CD4-positive, alpha-beta T cell (primary cell): ENCODE measurements around the gene GPR17. TPM values are rescaled to one million over a fixed set of nuclear protein-coding genes. Genes with fewer than 3 reads are reported as not detected.

Experiments used
- ATAC-seq: fragments of 200-7000 bp; cut with Tn5 transposase; one replicate; pipeline ENCODE4 v1.10.0; 2022; ENCODE audit warnings: mild to moderate bottlenecking; ENCODE audit not compliant: poor library complexity
- CTCF ChIA-PET: fragments of 350-600 bp; sonication (Branson Sonifier 250); formaldehyde crosslinking; loops from one replicate; lab custom pipeline; 2021; ENCODE audit warnings: antibody characterized with exemption, inconsistent platforms; lab: Charles Lee
- POLR2A ChIA-PET: fragments of 350-600 bp; sonication (Branson Sonifier 250); formaldehyde crosslinking; loops from one replicate; lab custom pipeline; 2021; ENCODE audit warnings: antibody characterized with exemption, inconsistent platforms; lab: Charles Lee
- DNase-seq, 14 experiments: peaks; one replicate each; pipeline ENCODE4 v3.0.0-alpha.2; 2013 to 2020; ENCODE audit warnings: mixed read lengths in 2 of 14
- H3K27ac ChIP-seq, 2 donors: one replicate each; pipeline versions ENCODE4 v1.5.1 to v1.7.0; 2013; ENCODE audit warnings: low read length in 2 of 2, low read depth in 1 of 2, mild to moderate bottlenecking in 1 of 2
- H3K27me3 ChIP-seq, 2 experiments: 1 replicate in 1 of 2; 2 replicates in 1 of 2; pipeline versions ENCODE4 v1.6.1 to v1.7.0; 2013; ENCODE audit warnings: low read length in 2 of 2, control low read depth in 1 of 2, mild to moderate bottlenecking in 1 of 2, moderate library complexity in 1 of 2; ENCODE audit not compliant: insufficient read depth in 2 of 2, control insufficient read depth in 1 of 2
- H3K36me3 ChIP-seq: one replicate; pipeline ENCODE4 v1.6.1; 2013; ENCODE audit warnings: low read length, control low read depth; ENCODE audit not compliant: insufficient read depth
- H3K4me1 ChIP-seq: one replicate; pipeline ENCODE4 v1.6.1; 2013; ENCODE audit warnings: low read length, control low read depth; ENCODE audit not compliant: insufficient read depth
- H3K4me3 ChIP-seq: one replicate; pipeline ENCODE4 v1.5.1; 2013; ENCODE audit warnings: mild to moderate bottlenecking, low read length, moderate library complexity
- H3K9me3 ChIP-seq, 2 experiments: 1 replicate in 1 of 2; 2 replicates in 1 of 2; pipeline versions ENCODE4 v1.6.1 to v1.7.0; 2013; ENCODE audit warnings: low read length in 2 of 2, mild to moderate bottlenecking in 2 of 2, control low read depth in 1 of 2, moderate library complexity in 1 of 2; ENCODE audit not compliant: control insufficient read depth in 1 of 2, insufficient read depth in 1 of 2
- H3K27ac Mint-ChIP-seq: one replicate; pipeline ENCODE4 v1.8.0; 2020; ENCODE audit warnings: mixed read lengths
- H3K27me3 Mint-ChIP-seq: one replicate; pipeline ENCODE4 v1.8.0; 2021; ENCODE audit warnings: mixed read lengths
- H3K36me3 Mint-ChIP-seq: one replicate; pipeline ENCODE4 v1.8.0; 2021; ENCODE audit warnings: low read depth, mixed read lengths
- H3K4me1 Mint-ChIP-seq: one replicate; pipeline ENCODE4 v1.8.0; 2021; ENCODE audit warnings: low read depth, mixed read lengths
- H3K4me3 Mint-ChIP-seq: one replicate; pipeline ENCODE4 v1.8.0; 2020; ENCODE audit warnings: mild to moderate bottlenecking, mixed read lengths
- H3K9me3 Mint-ChIP-seq: one replicate; pipeline ENCODE4 v1.8.0; 2020; ENCODE audit warnings: mixed read lengths
- CTCF ChIP-seq: fragments of 200-600 bp; IDR thresholded peaks from one replicate; pipeline ENCODE4 v1.8.0; 2022; ENCODE audit warnings: antibody characterized with exemption, mild to moderate bottlenecking
- intact Hi-C, 2 experiments: fragments of 100-400 bp; cut with DNase I in 1 of 2; cut with micrococcal nuclease in 1 of 2; formaldehyde crosslinking; loops; one replicate each; pipeline versions ENCODE4 v1.15.1 to v1.9.0; 2023 to 2025; cut with DNase I, micrococcal nuclease
- total RNA-seq, 174 experiments: library from RNA in 2 of 174; stranded (reverse) in 2 of 174; gene quantifications; one replicate each; pipeline ENCODE4 v1.2.3 and lab custom pipeline; 2021 to 2026

GPR17 gene
- total RNA-seq, 2 experiments from 2014 or later = not detected

DNA sequence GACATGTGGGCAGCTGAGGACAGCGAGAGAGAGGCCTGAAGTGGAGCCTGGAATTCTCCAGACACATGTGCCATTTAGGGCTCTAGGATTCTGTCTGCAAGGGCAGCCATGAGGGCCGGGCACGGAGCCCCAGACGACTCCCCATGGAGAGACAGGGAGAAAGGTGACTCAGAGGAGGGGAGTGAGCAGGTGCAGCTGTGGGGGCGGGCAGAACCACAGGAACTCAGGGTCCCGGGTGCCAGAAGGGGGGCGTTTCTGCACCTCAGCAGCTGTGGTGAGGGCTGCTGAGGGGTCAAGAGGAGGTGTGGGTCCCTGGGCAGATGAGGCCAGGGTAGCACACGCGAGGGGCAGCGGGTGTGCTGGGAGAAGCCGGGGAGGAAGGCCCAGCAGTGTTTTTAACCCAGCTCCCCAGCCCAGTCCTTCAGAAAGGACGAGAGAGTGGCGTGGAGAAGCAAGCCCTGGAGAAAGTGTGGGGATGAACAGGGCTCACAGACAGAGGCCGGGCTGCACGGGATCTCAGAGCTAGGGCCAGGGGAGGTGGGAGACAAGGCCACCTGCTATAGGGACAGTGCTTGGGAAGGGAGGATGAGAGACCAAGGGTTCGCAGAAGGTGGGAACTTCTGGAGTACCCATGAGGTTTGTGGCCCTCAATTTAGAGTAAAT lies 7.6 kb downstream of the GPR17 start:
- POLR2A ChIA-PET = interaction anchor here (0.7 kb wide), 1 partner anchor 127 kb away, joined by 3 read pairs; the partner anchor contains the start of gene IWS1
- H3K27ac Mint-ChIP-seq = no peak overlapping the region
- Histone ChIP-seq H3K4me3 (no peak overlapping the region), H3K9me3 (no peaks in the 10 kb centered on the region), H3K27ac (no peak overlapping the region), H3K36me3 (no peaks in the 10 kb centered on the region), H3K4me1 (peaks cover 11% of the 10 kb centered on the region), H3K27me3 (no peaks in the 10 kb centered on the region)
- no peaks in the 10 kb centered on the region for H3K27me3 Mint-ChIP-seq
- H3K4me1 Mint-ChIP-seq = peaks cover 14% of the 10 kb centered on the region
- no peaks in the 10 kb centered on the region for H3K9me3 Mint-ChIP-seq
- DNase-seq (no peak), ATAC-seq (no peak)
- H3K4me3 Mint-ChIP-seq = no peak overlapping the region
- TF ChIP-seq CTCF = no peak
- intact Hi-C loops = no loop called here
- CTCF ChIA-PET = interaction anchor here (2.4 kb wide), 1 partner anchor 62 kb away, joined by 9 read pairs; no protein-coding TSS in a partner anchor
- H3K36me3 Mint-ChIP-seq = no peaks in the 10 kb centered on the region

GRCh38 chr2:127654084-127654837 lies 8.3 kb downstream of the GPR17 start:
- no peak overlapping the region for H3K27ac Mint-ChIP-seq
- TF ChIP-seq CTCF = no peak
- ChIA-PET POLR2A (interaction anchor here (0.7 kb wide), 1 partner anchor 128 kb away, joined by 3 read pairs; the partner anchor contains the start of gene IWS1), CTCF (interaction anchor here (2.4 kb wide), 1 partner anchor 62 kb away, joined by 9 read pairs; no protein-coding TSS in a partner anchor)
- no peaks in the 10 kb centered on the region for H3K9me3 Mint-ChIP-seq
- no peaks in the 10 kb centered on the region for H3K36me3 ChIP-seq
- no peak overlapping the region for H3K4me3 ChIP-seq
- no peaks in the 10 kb centered on the region for H3K27me3 ChIP-seq
- H3K9me3 ChIP-seq = peaks cover 0 to 3% of the 10 kb centered on the region in 2 experiments
- no peak overlapping the region for H3K27ac ChIP-seq
- intact Hi-C loops = no loop called here
- peaks cover 8% of the 10 kb centered on the region for H3K4me1 ChIP-seq
- DNase-seq (no peak), ATAC-seq (no peak)
- no peaks in the 10 kb centered on the region for H3K36me3 Mint-ChIP-seq
- peaks cover 7% of the 10 kb centered on the region for H3K4me1 Mint-ChIP-seq
- H3K27me3 Mint-ChIP-seq = no peaks in the 10 kb centered on the region
- no peak overlapping the region for H3K4me3 Mint-ChIP-seq

- no peak for ATAC-seq
- H3K9me3 ChIP-seq = peaks cover 0 to 8% of the 10 kb centered on the region in 2 experiments
- H3K27ac Mint-ChIP-seq = no peak overlapping the region
- no peaks in the 10 kb centered on the region for H3K9me3 Mint-ChIP-seq
- no peak overlapping the region for H3K4me3 ChIP-seq
- H3K27ac ChIP-seq = no peak overlapping the region
- no peak overlapping the region for H3K4me3 Mint-ChIP-seq
- ChIA-PET POLR2A (no interaction called here), CTCF (interaction anchor here (1.6 kb wide), 1 partner anchor 63 kb away, joined by 5 read pairs; no protein-coding TSS in a partner anchor)
- intact Hi-C loops = no loop called here
- DNase-seq = no peak
- H3K36me3 Mint-ChIP-seq = no peaks in the 10 kb centered on the region
- peaks cover 1% of the 10 kb centered on the region for H3K4me1 Mint-ChIP-seq
- no peak for TF ChIP-seq CTCF
- H3K27me3 ChIP-seq = no peaks in the 10 kb centered on the region
- H3K36me3 ChIP-seq = no peaks in the 10 kb centered on the region
- H3K4me1 ChIP-seq = peaks cover 2% of the 10 kb centered on the region
- H3K27me3 Mint-ChIP-seq = peaks cover under 1% of the 10 kb centered on the region
Measured at GRCh38 chr2:127654838-127655175, 8.9 kb downstream of the GPR17 start.
